GM18517 (cell line): Measurements from ENCODE around the gene PCDH9.

Source experiments
- ATAC-seq: cut with Tn5 transposase; IDR thresholded peaks from one replicate; pipeline ENCODE4 v1.9.1; 2021; ENCODE audit warnings: mild to moderate bottlenecking, moderate library complexity; ENCODE audit not compliant: unreplicated experiment

The PCDH9 gene

GRCh38 chr13:67229481-67230403 lies at the start of gene PCDH9:
Gene PCDH9, minus strand, starts transcription at chr13:67230336. Its CDS starts 1,896 bp downstream, at chr13:67228440.
- no peak for ATAC-seq

GRCh38 chr13:67278235-67278634 lies 48.1 kb upstream of the PCDH9 start:
- ATAC-seq, result no peak

GRCh38 chr13:67277581-67277980 lies 47.4 kb upstream of the PCDH9 start:
- ATAC-seq, result no peak

GRCh38 chr13:67275351-67275960 lies 45.3 kb upstream of the PCDH9 start:
- ATAC-seq, result no peak

DNA sequence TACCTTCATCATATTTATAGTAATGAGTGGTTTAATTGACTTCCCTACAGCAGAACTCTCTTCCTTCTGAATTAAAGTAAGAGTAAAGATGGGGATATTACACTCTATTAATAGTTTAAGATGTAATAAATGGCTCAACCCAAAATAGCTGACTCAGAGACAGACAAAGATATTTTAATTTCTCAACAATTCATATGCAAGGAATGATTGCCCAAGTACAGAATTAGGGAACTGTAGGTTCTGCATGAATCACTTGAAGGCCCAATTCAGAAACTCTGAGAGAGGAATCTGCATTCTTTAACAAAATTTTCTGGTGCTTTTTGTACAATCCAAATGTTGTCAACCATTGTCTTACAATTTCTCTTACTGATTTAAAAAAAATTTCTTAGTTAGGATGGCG lies 42.9 kb upstream of the PCDH9 start:
- no peak for ATAC-seq

- ATAC-seq, result no peak
These were observed 37.0 kb upstream of the PCDH9 start for GRCh38 chr13:67267136-67267535.

- no peak for ATAC-seq
These were observed 29.1 kb upstream of the PCDH9 start for GRCh38 chr13:67259208-67259607.

GRCh38 chr13:67258482-67258881 lies 28.3 kb upstream of the PCDH9 start:
- ATAC-seq, result no peak

DNA sequence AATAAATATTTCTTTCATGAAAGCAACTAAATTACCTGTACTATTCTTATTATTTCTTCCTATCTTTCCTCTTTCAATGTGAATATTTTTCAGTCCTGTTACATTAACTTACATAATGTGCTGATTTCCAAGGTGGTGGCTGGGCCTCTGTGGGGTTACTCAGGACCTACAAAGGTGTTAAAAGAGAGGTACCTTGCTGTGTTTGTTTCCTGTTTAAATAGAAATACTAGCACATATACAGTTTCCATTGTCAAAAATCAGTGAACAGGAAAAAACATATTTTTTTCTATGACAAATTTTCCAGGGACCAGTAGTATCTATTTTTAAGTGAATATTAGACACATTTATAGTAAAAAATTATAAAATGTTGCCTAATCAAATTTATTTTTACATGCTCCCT lies 8.7 kb upstream of the PCDH9 start:
- no peak for ATAC-seq

DNA sequence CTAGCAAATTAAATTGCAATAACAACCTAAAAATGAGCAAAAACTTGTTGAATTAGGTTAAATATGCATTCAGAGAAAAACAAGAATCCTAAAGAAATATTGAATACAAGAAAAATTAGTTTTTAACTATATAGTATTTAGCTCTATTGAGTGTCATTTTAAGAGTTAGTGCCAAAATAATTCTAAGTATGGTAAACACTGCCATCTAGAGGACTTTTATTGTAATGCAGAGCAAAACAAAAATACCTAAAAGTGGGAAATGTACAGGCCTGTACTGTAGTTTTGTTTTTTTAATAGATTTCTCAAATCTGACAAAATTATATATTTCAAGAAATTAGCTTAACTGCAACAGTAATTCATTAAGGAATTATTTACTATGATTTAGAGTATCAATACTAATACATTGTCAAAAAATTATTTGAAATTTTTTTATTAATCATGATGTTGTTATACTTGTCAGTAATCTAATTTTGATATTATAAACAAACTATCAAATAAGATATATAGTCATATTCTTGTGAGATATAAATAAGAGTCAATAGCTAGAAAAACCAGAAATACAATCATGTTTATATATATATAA lies 8.2 kb upstream of the PCDH9 start:
- peak; percentile 84 for ATAC-seq

- ATAC-seq, result no peak
These were observed 5.1 kb upstream of the PCDH9 start for GRCh38 chr13:67235265-67235664.

- no peak for ATAC-seq
These were observed 2.2 kb upstream of the PCDH9 start for GRCh38 chr13:67232384-67232783.

GRCh38 chr13:67231289-67232000 lies 1.3 kb upstream of the PCDH9 start:
- ATAC-seq, result no peak

DNA sequence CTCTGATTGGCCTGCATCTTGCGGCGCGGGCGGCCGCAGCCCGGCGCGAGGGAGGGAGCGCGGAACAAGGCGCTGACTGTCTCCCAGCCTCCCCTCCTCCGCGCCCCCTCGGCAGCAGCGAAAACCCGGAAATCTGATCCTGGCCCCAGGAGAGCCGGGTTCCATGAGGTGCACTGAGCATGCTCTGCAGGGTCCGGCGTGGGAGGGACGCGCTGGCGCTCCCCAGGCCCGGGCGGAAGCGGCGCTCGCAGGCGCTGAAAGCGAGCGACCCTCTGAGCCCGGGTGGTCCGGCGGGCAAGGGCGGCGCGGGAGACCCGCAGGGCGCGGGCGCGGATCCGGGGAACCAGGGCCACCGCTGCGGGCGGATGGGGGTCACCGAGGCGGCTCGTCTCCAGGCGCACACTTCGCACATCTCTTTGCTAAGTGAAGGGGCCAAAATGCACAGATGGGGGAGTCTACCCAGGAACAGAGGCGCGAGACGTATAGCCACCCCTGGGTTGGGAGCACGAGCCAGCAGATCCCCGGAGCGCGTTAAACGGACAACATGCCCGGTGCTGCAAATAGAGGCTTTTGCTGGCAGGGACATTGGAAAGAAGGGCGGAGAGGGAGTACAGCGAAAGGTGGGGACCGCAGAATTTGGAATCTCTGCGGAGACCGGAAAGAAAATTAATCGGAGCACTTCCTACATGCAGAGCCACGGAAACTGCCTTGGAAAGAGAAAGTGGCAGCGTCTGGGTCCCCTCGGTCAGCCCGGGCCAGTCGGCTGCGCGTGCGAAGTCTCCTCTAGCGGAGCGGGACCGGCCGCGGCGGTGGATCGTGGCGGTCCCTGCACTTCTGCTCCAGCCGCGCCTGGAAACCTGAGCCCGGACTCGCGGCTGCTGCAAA lies 510 bp upstream of the PCDH9 start:
- ATAC-seq, result peak; percentile 93

DNA sequence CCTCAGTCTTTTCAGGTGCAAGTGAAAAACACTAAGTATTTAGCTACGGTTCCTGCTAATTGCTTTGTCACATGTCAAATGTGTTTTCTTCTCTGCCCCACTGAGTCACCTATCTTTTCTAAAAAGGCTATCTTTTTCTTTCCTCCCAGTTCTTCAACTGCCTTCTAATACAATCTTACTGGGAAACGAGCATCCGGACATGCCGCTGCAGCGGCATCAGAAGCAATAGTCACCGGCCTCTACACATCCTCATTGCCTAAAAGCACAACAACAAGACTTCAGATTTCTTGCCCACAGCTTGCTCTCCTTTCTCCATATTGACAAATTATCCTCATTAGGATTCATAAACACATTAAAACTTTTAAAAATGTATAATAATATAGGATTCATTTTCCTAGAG lies 1.2 kb downstream of the PCDH9 start:
- no peak for ATAC-seq

GRCh38 chr13:67228031-67228430 lies 2.1 kb downstream of the PCDH9 start:
- ATAC-seq, result no peak

DNA sequence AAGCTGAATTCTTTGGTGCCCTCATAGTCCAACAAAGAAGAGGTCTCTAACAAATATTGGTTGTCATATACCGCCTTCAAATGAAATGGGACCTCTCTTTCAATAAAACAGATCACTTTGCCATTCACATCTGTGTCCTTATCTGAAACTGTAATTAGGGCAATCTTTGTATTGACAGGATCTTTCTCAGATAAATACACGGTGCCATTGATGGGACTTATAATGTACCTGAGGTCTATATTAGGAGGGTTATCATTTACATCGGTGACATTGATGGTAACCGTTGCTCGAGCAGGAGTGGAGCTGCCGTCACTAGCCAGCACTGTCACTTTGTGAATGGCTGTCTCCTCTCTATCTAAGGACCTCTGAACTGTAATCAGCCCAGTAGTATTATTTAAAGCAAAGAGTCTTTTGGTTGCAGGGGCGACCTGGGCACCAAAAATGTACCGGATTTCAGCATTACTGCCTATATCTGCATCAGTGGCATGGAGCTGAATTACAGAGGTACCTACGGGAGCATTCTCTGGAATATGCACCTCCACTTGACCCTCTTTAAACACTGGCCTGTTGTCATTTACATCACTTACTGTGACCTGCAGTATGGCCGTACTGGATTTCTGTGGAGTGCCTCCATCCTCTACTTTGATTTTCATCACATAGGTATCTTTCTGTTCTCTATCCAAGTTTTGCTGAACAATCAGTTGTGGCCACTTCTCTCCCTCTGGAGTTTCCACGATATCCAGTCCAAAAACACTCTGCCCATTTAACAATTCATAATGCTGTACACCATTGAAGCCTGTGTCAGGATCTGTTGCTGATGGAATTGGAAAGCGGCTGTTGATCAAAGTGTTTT lies 2.8 kb downstream of the PCDH9 start:
- no peak for ATAC-seq

DNA sequence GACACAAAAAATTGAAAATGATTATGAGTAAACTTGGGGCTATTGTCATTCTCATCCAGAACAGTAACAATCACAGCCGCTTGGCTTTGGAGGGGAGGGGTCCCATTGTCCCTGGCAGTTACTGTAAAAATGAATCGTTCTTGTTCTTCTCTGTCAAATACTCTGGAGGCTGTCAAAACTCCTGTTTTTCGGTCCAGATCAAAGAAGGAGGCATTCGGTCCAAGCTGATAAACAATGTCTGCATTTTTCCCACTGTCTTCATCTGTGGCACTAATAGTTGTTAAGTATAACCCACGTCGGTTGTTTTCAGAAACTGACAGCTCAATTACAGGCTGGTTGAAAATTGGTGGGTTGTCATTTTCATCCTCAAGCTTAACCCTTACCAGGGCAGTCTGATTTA lies 3.4 kb downstream of the PCDH9 start:
- no peak for ATAC-seq
